Vagina (tissue), 2 donors: ENCODE data around the gene FCN1. TPM values are rescaled to one million over a fixed set of nuclear protein-coding genes. Genes with fewer than 3 reads are reported as not detected.

Experiments used
- DNase-seq, 2 donors: peaks; one replicate each; pipeline ENCODE4 v3.0.0-alpha.2; 2017; ENCODE audit errors: extremely low spot score in 2 of 2
- H3K27ac ChIP-seq: fragments of 200-600 bp; sonication (generic); one replicate; pipeline ENCODE4 v1.5.1; 2019
- H3K27me3 ChIP-seq: fragments of 200-600 bp; sonication (generic); one replicate; pipeline ENCODE4 v1.5.1; 2019
- H3K36me3 ChIP-seq, 2 donors: fragments of 200-600 bp; sonication (generic); one replicate each; pipeline ENCODE4 v1.5.1; 2017 to 2019
- H3K4me1 ChIP-seq: fragments of 200-600 bp; sonication (generic); one replicate; pipeline ENCODE4 v1.5.1; 2019
- H3K4me3 ChIP-seq, 2 donors: fragments of 200-600 bp; sonication (generic); 1 replicate in 1 of 2; 2 replicates in 1 of 2; pipeline ENCODE4 v1.5.1; 2016 to 2019
- H3K9me3 ChIP-seq: fragments of 200-600 bp; sonication (generic); one replicate; pipeline ENCODE4 v1.5.1; 2019
- CTCF ChIP-seq, 3 experiments: fragments of 450-650 bp in 2 of 3; fragments of 200-600 bp in 1 of 3; sonication (generic) in 1 of 3; IDR thresholded peaks; one replicate each; pipeline ENCODE4 v1.5.1; 2017 to 2019; ENCODE audit warnings: antibody characterized with exemption in 3 of 3, mild to moderate bottlenecking in 2 of 3, moderate library complexity in 2 of 3
- POLR2A ChIP-seq, 2 donors: fragments of 450-650 bp; IDR thresholded peaks; one replicate each; pipeline ENCODE4 v1.6.1; 2017; ENCODE audit warnings: antibody characterized with exemption in 2 of 2, mild to moderate bottlenecking in 2 of 2, moderate library complexity in 2 of 2
- POLR2AphosphoS5 ChIP-seq, 2 donors: sonication (generic); formaldehyde crosslinking; IDR thresholded peaks; one replicate each; pipeline ENCODE4 v1.9.0; 2017; ENCODE audit warnings: antibody characterized with exemption in 2 of 2, mild to moderate bottlenecking in 2 of 2, low read depth in 1 of 2; ENCODE audit not compliant: insufficient read depth in 1 of 2
- intact Hi-C: fragments of 100-400 bp; cut with DNase I; formaldehyde crosslinking; loops from one replicate; pipeline ENCODE4 v1.15.1; 2023
- total RNA-seq: library from RNA; depleted of rRNA; stranded (reverse); fragments of >200 nt; gene quantifications from one replicate; pipeline ENCODE4 v1.2.3, GENCODE V29; 2016

FCN1 gene
- total RNA-seq, 1 donor from 2014 or later, result 1.7 TPM

- no peak for TF ChIP-seq CTCF (IDR thresholded peaks at IDR 0.05)
- intact Hi-C loops, result no loop called here
- no peak for DNase-seq
- no peaks in the 10 kb centered on the region for H3K27me3 ChIP-seq
- no peaks in the 10 kb centered on the region for H3K36me3 ChIP-seq
- no peaks in the 10 kb centered on the region for H3K9me3 ChIP-seq
- H3K4me1 ChIP-seq, result peaks cover 11% of the 10 kb centered on the region
- H3K4me3 ChIP-seq, result no peak overlapping the region
- H3K27ac ChIP-seq, result no peak overlapping the region
These were observed 48.8 kb downstream of the FCN1 start for GRCh38 chr9:134868751-134869553.

DNA sequence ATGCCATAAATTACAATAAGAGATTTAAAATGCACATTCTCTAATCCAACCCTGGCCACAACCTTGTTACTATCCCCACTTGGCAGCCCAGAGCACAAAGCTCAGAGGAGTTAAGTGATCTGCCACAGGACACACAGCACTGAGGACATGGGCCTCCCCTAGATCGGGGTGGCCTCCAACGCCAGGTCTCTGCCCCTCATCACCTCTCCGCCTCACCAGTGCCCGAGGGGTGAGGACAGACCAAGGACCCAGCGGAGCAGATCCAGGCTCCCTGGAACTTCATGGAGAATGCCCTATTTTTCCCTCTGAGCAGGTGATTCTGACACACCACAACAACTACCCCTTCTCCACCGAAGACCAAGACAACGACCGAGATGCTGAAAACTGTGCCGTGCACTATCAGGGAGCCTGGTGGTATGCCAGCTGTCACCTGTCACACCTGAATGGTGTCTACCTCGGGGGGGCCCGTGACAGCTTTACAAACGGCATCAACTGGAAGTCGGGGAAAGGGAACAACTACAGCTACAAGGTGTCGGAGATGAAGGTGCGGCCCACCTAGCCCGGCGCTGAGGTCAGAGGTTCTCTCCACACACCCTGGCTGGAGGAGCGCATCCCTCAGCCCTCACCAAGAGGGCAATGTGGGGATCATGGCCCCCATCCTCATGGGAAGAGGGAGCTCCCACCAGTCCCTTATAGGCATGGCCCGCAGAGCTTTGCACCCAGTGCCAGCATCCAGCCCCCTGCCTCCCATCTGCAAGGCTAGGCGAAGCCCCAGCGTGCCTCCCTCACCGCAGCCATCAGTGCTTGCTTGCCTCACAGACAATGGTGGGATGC lies 49.6 kb downstream of the FCN1 start:
- Histone ChIP-seq H3K9me3 (no peaks in the 10 kb centered on the region), H3K36me3 (no peaks in the 10 kb centered on the region), H3K4me3 (no peak overlapping the region), H3K4me1 (peaks cover 13% of the 10 kb centered on the region), H3K27ac (no peak overlapping the region), H3K27me3 (no peaks in the 10 kb centered on the region)
- no peak for DNase-seq
- intact Hi-C loops, result no loop called here
- TF ChIP-seq POLR2A (IDR thresholded peaks at IDR 0.05) (no peak), CTCF (IDR thresholded peaks at IDR 0.05) (no peak), POLR2AphosphoS5 (IDR thresholded peaks at IDR 0.05; ENCODE audit: insufficient read depth in 1 of 2, low read depth in 1 of 2) (no peak)

- H3K9me3 ChIP-seq, result no peaks in the 10 kb centered on the region
- peaks cover 7% of the 10 kb centered on the region for H3K4me1 ChIP-seq
- no peak for DNase-seq
- no peak overlapping the region for H3K4me3 ChIP-seq
- H3K27me3 ChIP-seq, result no peaks in the 10 kb centered on the region
- no peak overlapping the region for H3K27ac ChIP-seq
- TF ChIP-seq CTCF (IDR thresholded peaks at IDR 0.05), result no peak
- no peak for TF ChIP-seq POLR2AphosphoS5 (IDR thresholded peaks at IDR 0.05; ENCODE audit: insufficient read depth in 1 of 2, low read depth in 1 of 2)
- no peak for TF ChIP-seq POLR2A (IDR thresholded peaks at IDR 0.05)
- no peaks in the 10 kb centered on the region for H3K36me3 ChIP-seq
- intact Hi-C loops, result no loop called here
These were observed 52.9 kb downstream of the FCN1 start for GRCh38 chr9:134864821-134865190.

DNA sequence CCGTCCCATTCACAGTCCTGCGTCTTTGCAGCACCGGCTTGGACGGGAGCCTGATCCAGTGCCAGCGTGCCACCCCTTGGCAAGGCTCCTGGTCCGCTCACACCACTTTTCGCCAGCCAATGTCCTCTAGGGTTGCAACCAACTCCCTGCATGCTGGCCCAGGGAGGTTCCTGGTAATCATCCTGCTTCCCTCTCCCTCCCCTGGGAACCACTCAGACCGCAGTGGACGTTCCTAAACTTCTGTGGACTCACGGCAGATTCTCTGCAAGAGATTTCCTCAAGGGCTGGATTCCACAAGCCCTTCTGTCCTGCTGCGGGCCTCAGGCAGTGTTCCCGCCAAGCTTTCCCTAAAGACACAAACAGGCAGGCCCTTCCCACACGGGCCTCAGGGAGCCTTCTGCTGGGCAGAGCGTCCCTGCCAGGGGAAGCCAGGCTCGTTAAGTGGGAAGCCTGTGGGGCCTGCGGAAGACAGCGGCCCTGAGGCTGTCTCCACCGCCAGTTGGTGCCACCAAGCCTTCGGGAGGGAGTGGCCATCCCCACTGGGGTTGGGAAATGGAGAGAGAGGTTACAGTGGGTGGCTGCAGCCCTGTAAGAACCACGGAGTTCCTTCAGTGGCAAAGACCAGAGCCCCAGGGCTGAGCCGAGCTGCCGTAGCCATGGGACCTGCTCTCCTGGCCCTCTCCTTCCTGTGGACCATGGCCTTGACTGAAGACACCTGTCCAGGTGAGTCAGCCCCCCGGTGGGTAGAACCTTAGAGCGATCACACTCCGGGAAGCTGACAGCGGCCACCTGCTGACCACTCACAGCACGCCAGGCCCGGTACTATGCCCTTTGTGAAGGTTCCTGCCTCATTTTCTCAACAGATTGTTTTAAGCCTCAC lies 53.5 kb downstream of the FCN1 start:
- Histone ChIP-seq H3K4me1 (peaks cover 7% of the 10 kb centered on the region), H3K27me3 (no peaks in the 10 kb centered on the region), H3K36me3 (no peaks in the 10 kb centered on the region), H3K9me3 (no peaks in the 10 kb centered on the region), H3K27ac (no peak overlapping the region), H3K4me3 (no peak overlapping the region)
- intact Hi-C loops, result no loop called here
- DNase-seq, result no peak
- TF ChIP-seq POLR2A (IDR thresholded peaks at IDR 0.05) (no peak), POLR2AphosphoS5 (IDR thresholded peaks at IDR 0.05; ENCODE audit: insufficient read depth in 1 of 2, low read depth in 1 of 2) (no peak), CTCF (IDR thresholded peaks at IDR 0.05) (no peak)
